Measurements from ENCODE around the gene A3GALT2. TPM values are rescaled to one million over a fixed set of nuclear protein-coding genes. Genes with fewer than 3 reads are reported as not detected.

Gene A3GALT2
- total RNA-seq, 8 experiments from 2014 or later = 0.25 to 0.38 TPM; not detected in 6

- ATAC-seq (replicated peaks in 6 of 8) = no peak
- in situ Hi-C loops (cut with MboI; ENCODE audit: low pct_unique_long_range_greater_than_20kb in 2 of 9, low sequenced_read_pairs in 9 of 9, unreplicated experiment in 9 of 9) = no loop called here
- no peak overlapping the region for H3K27ac ChIP-seq
- no peak overlapping the region for H3K4me3 ChIP-seq
- 67 to 100% (median 93%) methylated on average over 1 to 9 of the region's 9 CpGs for WGBS, 10 experiments
- no peaks in the 10 kb centered on the region for H3K4me1 ChIP-seq (replicated peaks in 1 of 2)
These were observed 5.9 kb upstream of the A3GALT2 start for GRCh38 chr1:33326785-33327184.

- Histone ChIP-seq H3K4me3 (no peak overlapping the region), H3K27ac (no peak overlapping the region), H3K4me1 (replicated peaks in 1 of 2) (no peaks in the 10 kb centered on the region)
- in situ Hi-C loops (cut with MboI; ENCODE audit: low pct_unique_long_range_greater_than_20kb in 2 of 9, low sequenced_read_pairs in 9 of 9, unreplicated experiment in 9 of 9) = no loop called here
- peak in 1 of 8 experiments; percentile 81 for ATAC-seq (replicated peaks in 6 of 8)
- 85 to 98% (median 94%) methylated on average over 5 to 18 of the region's 22 CpGs; no CpG with 5 or more reads in 3 of the 10 experiments for WGBS, 10 experiments
These were observed 4.0 kb upstream of the A3GALT2 start for GRCh38 chr1:33324677-33325575.

GRCh38 chr1:33323663-33324477 lies 3.0 kb upstream of the A3GALT2 start:
- no peaks in the 10 kb centered on the region for H3K4me1 ChIP-seq (replicated peaks in 1 of 2)
- H3K27ac ChIP-seq = no peak overlapping the region
- ATAC-seq (replicated peaks in 6 of 8) = peak in 1 of 8 experiments; percentile 13
- no peak overlapping the region for H3K4me3 ChIP-seq
- 56 to 95% (median 87%) methylated on average over 3 to 11 of the region's 14 CpGs; no CpG with 5 or more reads in 1 of the 10 experiments for WGBS, 10 experiments
- in situ Hi-C loops (cut with MboI; ENCODE audit: low pct_unique_long_range_greater_than_20kb in 2 of 9, low sequenced_read_pairs in 9 of 9, unreplicated experiment in 9 of 9) = no loop called here

- in situ Hi-C loops (cut with MboI; ENCODE audit: low pct_unique_long_range_greater_than_20kb in 2 of 9, low sequenced_read_pairs in 9 of 9, unreplicated experiment in 9 of 9) = no loop called here
- Histone ChIP-seq H3K27ac (no peak overlapping the region), H3K4me3 (no peak overlapping the region), H3K4me1 (replicated peaks in 1 of 2) (no peaks in the 10 kb centered on the region)
- no peak for ATAC-seq (replicated peaks in 6 of 8)
- 57 to 100% (median 89%) methylated on average over 1 to 8 of the region's 10 CpGs; no CpG with 5 or more reads in 4 of the 10 experiments for WGBS, 10 experiments
These were observed 2.1 kb upstream of the A3GALT2 start for GRCh38 chr1:33322870-33323585.

- in situ Hi-C loops (cut with MboI; ENCODE audit: low pct_unique_long_range_greater_than_20kb in 2 of 9, low sequenced_read_pairs in 9 of 9, unreplicated experiment in 9 of 9) = no loop called here
- ATAC-seq (replicated peaks in 6 of 8) = no peak
- WGBS, 10 experiments = 80 to 91% (median 88%) methylated on average over 3 to 6 of the region's 6 CpGs; no CpG with 5 or more reads in 7 of the 10 experiments
- no peak overlapping the region for H3K27ac ChIP-seq
- H3K4me3 ChIP-seq = no peak overlapping the region
- H3K4me1 ChIP-seq (replicated peaks in 1 of 2) = no peaks in the 10 kb centered on the region
These were observed 1.2 kb upstream of the A3GALT2 start for GRCh38 chr1:33322109-33322508.

- Histone ChIP-seq H3K27ac (no peak overlapping the region), H3K4me3 (no peak overlapping the region), H3K4me1 (replicated peaks in 1 of 2) (no peaks in the 10 kb centered on the region)
- 89 to 97% (median 94%) methylated on average over 3 to 5 of the region's 5 CpGs; no CpG with 5 or more reads in 6 of the 10 experiments for WGBS, 10 experiments
- in situ Hi-C loops (cut with MboI; ENCODE audit: low pct_unique_long_range_greater_than_20kb in 2 of 9, low sequenced_read_pairs in 9 of 9, unreplicated experiment in 9 of 9) = no loop called here
- peak in 2 of 8 experiments; percentile 6 to 8 for ATAC-seq (replicated peaks in 6 of 8)
These were observed 280 bp upstream of the A3GALT2 start for GRCh38 chr1:33321178-33321577.

- in situ Hi-C loops (cut with MboI; ENCODE audit: low pct_unique_long_range_greater_than_20kb in 2 of 9, low sequenced_read_pairs in 9 of 9, unreplicated experiment in 9 of 9) = no loop called here
- Histone ChIP-seq H3K4me3 (no peak overlapping the region), H3K4me1 (replicated peaks in 1 of 2) (no peaks in the 10 kb centered on the region), H3K27ac (no peak overlapping the region)
- 0 to 92% (median 79%) methylated on average over 1 to 11 of the region's 12 CpGs; no CpG with 5 or more reads in 2 of the 10 experiments for WGBS, 10 experiments
- ATAC-seq (replicated peaks in 6 of 8) = peak in 6 of 8 experiments; percentile 5 to 35 (median 16)
These were observed 814 bp downstream of the A3GALT2 start for GRCh38 chr1:33319949-33320618.

- WGBS, 10 experiments = 78 to 100% (median 90%) methylated on average over 1 to 9 of the region's 9 CpGs; no CpG with 5 or more reads in 2 of the 10 experiments
- no peak overlapping the region for H3K27ac ChIP-seq
- no peak for ATAC-seq (replicated peaks in 6 of 8)
- in situ Hi-C loops (cut with MboI; ENCODE audit: low pct_unique_long_range_greater_than_20kb in 2 of 9, low sequenced_read_pairs in 9 of 9, unreplicated experiment in 9 of 9) = no loop called here
- H3K4me3 ChIP-seq = no peak overlapping the region
- no peaks in the 10 kb centered on the region for H3K4me1 ChIP-seq (replicated peaks in 1 of 2)
These were observed 1.5 kb downstream of the A3GALT2 start for GRCh38 chr1:33319186-33319948.

GRCh38 chr1:33317946-33318345 lies 3.0 kb downstream of the A3GALT2 start:
- no peak for ATAC-seq (replicated peaks in 6 of 8)
- no peak overlapping the region for H3K27ac ChIP-seq
- in situ Hi-C loops (cut with MboI; ENCODE audit: low pct_unique_long_range_greater_than_20kb in 2 of 9, low sequenced_read_pairs in 9 of 9, unreplicated experiment in 9 of 9) = no loop called here

GRCh38 chr1:33317354-33317753 lies 3.5 kb downstream of the A3GALT2 start:
- WGBS, 10 experiments = 0 to 86% (median 67%) methylated on average over 1 of the region's 1 CpG; no CpG with 5 or more reads in 3 of the 10 experiments
- Histone ChIP-seq H3K4me3 (no peak overlapping the region), H3K27ac (no peak overlapping the region), H3K4me1 (replicated peaks in 1 of 2) (no peaks in the 10 kb centered on the region)
- no peak for ATAC-seq (replicated peaks in 6 of 8)
- in situ Hi-C loops (cut with MboI; ENCODE audit: low pct_unique_long_range_greater_than_20kb in 2 of 9, low sequenced_read_pairs in 9 of 9, unreplicated experiment in 9 of 9) = no loop called here

More at GRCh38 chr1:33317946-33318345, 3.0 kb downstream of the A3GALT2 start:
- Histone ChIP-seq H3K4me3 (no peak overlapping the region), H3K4me1 (replicated peaks in 1 of 2) (no peaks in the 10 kb centered on the region)
- 27 to 74% (median 73%) methylated on average over 2 to 6 of the region's 6 CpGs; no CpG with 5 or more reads in 3 of the 10 experiments for WGBS, 10 experiments

GRCh38 chr1:33316601-33317000 lies 4.3 kb downstream of the A3GALT2 start:
- no peaks in the 10 kb centered on the region for H3K4me1 ChIP-seq (replicated peaks in 1 of 2)
- no peak for ATAC-seq (replicated peaks in 6 of 8)
- H3K4me3 ChIP-seq = no peak overlapping the region
- in situ Hi-C loops (cut with MboI; ENCODE audit: low pct_unique_long_range_greater_than_20kb in 2 of 9, low sequenced_read_pairs in 9 of 9, unreplicated experiment in 9 of 9) = no loop called here
- no peak overlapping the region for H3K27ac ChIP-seq
- 50 to 100% (median 83%) methylated on average over 1 to 2 of the region's 2 CpGs; no CpG with 5 or more reads in 4 of the 10 experiments for WGBS, 10 experiments
